C4-2B (cell line): ENCODE measurements around the gene AKT1S1.
A peak's percentile ranks its signal among the peaks of the same experiment; 100 is the strongest.

Experiments
- H3K27ac ChIP-seq: fragments of 450-650 bp; 2 replicates; pipeline ENCODE4 v1.5.1; 2017
- CTCF ChIP-seq: fragments of 450-650 bp; conservative IDR thresholded peaks from 2 replicates; pipeline ENCODE4 v1.5.1; 2017; ENCODE audit warnings: mild to moderate bottlenecking
- ZFX ChIP-seq: fragments of 450-650 bp; IDR thresholded peaks from 2 replicates; pipeline ENCODE4 v1.6.1; 2017

AKT1S1 gene

GRCh38 chr19:49862391-49863253 is 14.5 kb downstream of the AKT1S1 start:
- TF ChIP-seq CTCF (no peak; the same call in 1 of the 2 replicates), ZFX (no peak)
- H3K27ac ChIP-seq = peak overlapping the region; percentile 81

- peak overlapping the region; percentile 81 for H3K27ac ChIP-seq
- TF ChIP-seq CTCF = no peak; the same call in 1 of the 2 replicates
- TF ChIP-seq ZFX = no peak
Observed at GRCh38 chr19:49861541-49862378, 15.4 kb downstream of the AKT1S1 start.

GRCh38 chr19:49861107-49861506 is 16.0 kb downstream of the AKT1S1 start:
- no peak for TF ChIP-seq ZFX
- TF ChIP-seq CTCF = no peak
- H3K27ac ChIP-seq = peak overlapping the region; percentile 81

GRCh38 chr19:49860336-49861102 is 16.6 kb downstream of the AKT1S1 start:
- H3K27ac ChIP-seq = peak overlapping the region; percentile 81
- TF ChIP-seq CTCF = no peak
- TF ChIP-seq ZFX = no peak

GRCh38 chr19:49859682-49860335 is 17.3 kb downstream of the AKT1S1 start:
- H3K27ac ChIP-seq = peak overlapping the region; percentile 81

More at GRCh38 chr19:49859682-49860335, 17.3 kb downstream of the AKT1S1 start:
- TF ChIP-seq CTCF (no peak), ZFX (no peak)
